ENCODE measurements around the gene RHBDL3.
A peak's percentile ranks its signal among the peaks of the same experiment; 100 is the strongest.

Gene RHBDL3

GRCh38 chr17:32266389-32267301, 1.0 kb downstream of the RHBDL3 start:
- no peak for DNase-seq

- DNase-seq, result no peak
Measured at GRCh38 chr17:32267690-32268205, 2.1 kb downstream of the RHBDL3 start.

- DNase-seq, result no peak
Measured at GRCh38 chr17:32268734-32269288, 3.2 kb downstream of the RHBDL3 start.

GRCh38 chr17:32269377-32269776, 3.7 kb downstream of the RHBDL3 start:
- DNase-seq, result no peak

- DNase-seq, result no peak
Measured at GRCh38 chr17:32271844-32272243, 6.2 kb downstream of the RHBDL3 start.

- no peak for DNase-seq
Measured at GRCh38 chr17:32274101-32274500, 8.5 kb downstream of the RHBDL3 start.

GRCh38 chr17:32274643-32275042, 9.0 kb downstream of the RHBDL3 start:
- no peak for DNase-seq

GRCh38 chr17:32275060-32276042, 9.7 kb downstream of the RHBDL3 start:
- DNase-seq, result peak; percentile 43

- no peak for DNase-seq
Measured at GRCh38 chr17:32276171-32276601, 10.6 kb downstream of the RHBDL3 start.

GRCh38 chr17:32277284-32277683, 11.7 kb downstream of the RHBDL3 start:
- DNase-seq, result no peak

GRCh38 chr17:32278815-32279214, 13.2 kb downstream of the RHBDL3 start:
- DNase-seq, result no peak

- no peak for DNase-seq
Measured at GRCh38 chr17:32279891-32280716, 14.5 kb downstream of the RHBDL3 start.

GRCh38 chr17:32281011-32281451, 15.4 kb downstream of the RHBDL3 start:
- DNase-seq, result no peak

GRCh38 chr17:32283745-32284201, 18.1 kb downstream of the RHBDL3 start:
- no peak for DNase-seq

- peak; percentile 39 for DNase-seq
Measured at GRCh38 chr17:32285306-32285705, 19.7 kb downstream of the RHBDL3 start.

- DNase-seq, result no peak
Measured at GRCh38 chr17:32285746-32286517, 20.3 kb downstream of the RHBDL3 start.

GRCh38 chr17:32286518-32286900, 20.9 kb downstream of the RHBDL3 start:
- DNase-seq, result peak; percentile 81

GRCh38 chr17:32287804-32288511, 22.3 kb downstream of the RHBDL3 start:
- no peak for DNase-seq

GRCh38 chr17:32288615-32289014, 23.0 kb downstream of the RHBDL3 start:
- DNase-seq, result no peak

- DNase-seq, result no peak
Measured at GRCh38 chr17:32289471-32290070, 23.9 kb downstream of the RHBDL3 start.

Data from OCI-M1 (cell line).